ENCODE results near the gene NPIPA7. TPM values are rescaled to one million over a fixed set of nuclear protein-coding genes. Genes with fewer than 3 reads are reported as not detected.
"Not testable (repeated sequence)": the region's sequence is repeated elsewhere in the genome, so short reads cannot be mapped to it uniquely, and the experiment has no call there.

The NPIPA7 gene
- total RNA-seq, 2 donors from 2014 or later, result not detected

DNA sequence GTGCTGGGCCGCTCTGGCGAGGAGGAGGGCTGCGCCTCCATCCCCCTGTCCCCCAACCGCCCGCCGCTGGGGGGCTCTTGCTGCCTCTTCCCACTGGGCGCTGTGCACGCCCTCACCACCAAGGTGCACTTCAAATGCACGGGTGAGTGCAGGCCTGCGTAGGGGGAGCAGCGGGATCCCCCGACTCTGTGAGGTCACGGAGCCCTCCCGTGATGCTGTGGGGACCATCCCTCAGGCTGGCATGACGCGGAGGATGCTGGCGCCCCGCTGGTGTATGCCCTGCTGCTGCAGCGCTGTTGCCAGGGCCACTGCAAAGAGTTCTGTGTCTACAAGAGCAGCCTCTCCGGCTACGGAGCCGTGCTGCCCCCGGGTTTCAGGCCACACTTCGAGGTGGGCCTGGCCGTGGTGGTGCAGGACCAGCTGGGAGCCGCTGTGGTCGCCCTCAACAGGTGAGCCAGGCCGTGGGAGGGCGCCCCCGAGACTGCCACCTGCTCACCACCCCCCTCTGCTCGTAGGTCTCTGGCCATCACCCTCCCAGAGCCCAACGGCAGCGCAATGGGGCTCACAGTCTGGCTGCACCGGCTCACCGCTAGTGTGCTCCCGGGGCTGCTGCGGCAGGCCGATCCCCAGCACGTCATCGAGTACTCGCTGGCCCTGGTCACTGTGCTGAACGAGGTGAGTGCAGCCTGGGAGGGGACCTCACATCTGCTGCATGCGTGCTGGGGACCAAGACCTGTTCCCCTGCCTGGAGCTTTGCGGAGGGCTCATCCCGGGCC, 9.7 kb upstream of the NPIPA7 start:
- intact Hi-C loops (cut with DNase I); H3K27me3 ChIP-seq; ATAC-seq; H3K4me3 ChIP-seq; H3K4me1 ChIP-seq; H3K9me3 ChIP-seq; H3K27ac ChIP-seq; H3K36me3 ChIP-seq (replicated peaks in 1 of 2; ENCODE audit: insufficient read depth in 1 of 2, low read depth in 2 of 2): not testable (repeated sequence)
- DNase-seq, result peak in 2 of 4 donors; percentile 8 to 9
- WGBS, 2 donors, result 55% methylated on average over 8 of the region's 45 CpGs; no CpG with 5 or more reads in 1 of the 2 donors

DNA sequence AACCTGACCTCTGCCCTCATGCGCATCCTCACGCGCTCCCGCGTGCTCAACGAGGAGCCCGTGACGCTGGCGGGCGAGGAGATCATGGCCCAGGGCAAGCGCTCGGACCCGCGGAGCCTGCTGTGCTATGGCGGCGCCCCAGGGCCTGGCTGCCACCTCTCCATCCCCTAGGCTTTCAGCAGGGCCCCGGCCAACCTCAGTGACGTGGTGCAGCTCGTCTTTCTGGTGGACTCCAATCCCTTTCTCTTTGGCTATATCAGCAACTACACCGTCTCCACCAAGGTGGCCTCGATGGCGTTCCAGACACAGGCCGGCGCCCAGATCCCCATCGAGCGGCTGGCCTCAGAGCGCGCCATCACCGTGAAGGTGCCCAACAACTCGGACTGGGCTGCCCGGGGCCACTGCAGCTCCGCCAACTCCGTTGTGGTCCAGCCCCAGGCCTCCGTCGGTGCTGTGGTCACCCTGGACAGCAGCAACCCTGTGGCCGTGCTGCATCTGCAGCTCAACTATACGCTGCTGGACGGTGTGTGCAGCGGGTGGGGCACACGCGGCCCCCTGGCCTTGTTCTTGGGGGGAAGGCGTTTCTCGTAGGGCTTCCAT, 7.7 kb upstream of the NPIPA7 start:
- H3K4me1 ChIP-seq; H3K27me3 ChIP-seq; DNase-seq; H3K36me3 ChIP-seq (replicated peaks in 1 of 2; ENCODE audit: insufficient read depth in 1 of 2, low read depth in 2 of 2); intact Hi-C loops (cut with DNase I); H3K9me3 ChIP-seq; ATAC-seq; H3K27ac ChIP-seq; H3K4me3 ChIP-seq: not testable (repeated sequence)
- whole genome bisulfite sequencing, 2 donors, result 59 to 84% methylated on average over 6 to 10 of the region's 43 CpGs

DNA sequence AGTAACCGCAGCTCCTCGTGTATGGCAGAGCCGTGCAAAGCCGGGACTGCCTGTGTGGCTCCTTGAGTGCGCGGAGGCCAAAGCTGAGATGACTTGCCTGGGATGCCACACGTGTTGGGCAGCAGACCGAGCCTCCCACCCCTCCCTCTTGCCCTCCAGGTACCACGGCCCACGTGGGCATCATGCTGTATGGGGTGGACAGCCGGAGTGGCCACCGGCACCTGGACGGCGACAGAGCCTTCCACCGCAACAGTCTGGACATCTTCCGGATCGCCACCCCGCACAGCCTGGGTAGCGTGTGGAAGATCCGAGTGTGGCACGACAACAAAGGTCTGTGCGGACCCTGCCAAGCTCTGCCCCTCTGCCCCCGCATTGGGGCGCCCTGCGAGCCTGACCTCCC, 4.7 kb upstream of the NPIPA7 start:
- DNase-seq; H3K9me3 ChIP-seq; H3K4me1 ChIP-seq; H3K4me3 ChIP-seq; H3K27me3 ChIP-seq; H3K27ac ChIP-seq; intact Hi-C loops (cut with DNase I); H3K36me3 ChIP-seq (replicated peaks in 1 of 2; ENCODE audit: insufficient read depth in 1 of 2, low read depth in 2 of 2); ATAC-seq: not testable (repeated sequence)
- WGBS, 2 donors, result 68% methylated on average over 5 of the region's 25 CpGs; no CpG with 5 or more reads in 1 of the 2 donors

DNA sequence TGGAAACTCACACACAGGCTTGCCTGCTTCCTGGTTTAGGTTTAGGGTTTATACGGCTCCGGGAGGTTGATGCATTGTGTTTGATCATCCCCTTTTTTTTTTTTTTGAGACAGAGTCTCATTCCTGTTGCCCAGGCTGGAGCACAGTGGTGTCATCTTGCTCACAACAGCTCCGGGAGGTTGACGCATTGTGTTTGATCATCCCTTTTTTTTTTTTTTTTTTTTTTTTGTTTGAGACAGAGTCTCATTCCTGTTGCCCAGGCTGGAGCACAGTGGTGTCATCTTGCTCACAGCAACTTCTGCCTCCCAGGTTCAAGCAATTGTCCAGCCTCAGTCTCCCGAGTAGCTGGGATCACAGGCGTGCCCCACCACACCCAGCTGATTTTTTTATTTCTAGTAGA, 20.7 kb downstream of the NPIPA7 start:
- H3K4me3 ChIP-seq; H3K27ac ChIP-seq; H3K27me3 ChIP-seq; ATAC-seq; DNase-seq; H3K36me3 ChIP-seq (replicated peaks in 1 of 2; ENCODE audit: insufficient read depth in 1 of 2, low read depth in 2 of 2); H3K9me3 ChIP-seq; intact Hi-C loops (cut with DNase I); H3K4me1 ChIP-seq: not testable (repeated sequence)
- WGBS, 2 donors, result no CpG with 5 or more reads among the region's 6 CpGs

DNA sequence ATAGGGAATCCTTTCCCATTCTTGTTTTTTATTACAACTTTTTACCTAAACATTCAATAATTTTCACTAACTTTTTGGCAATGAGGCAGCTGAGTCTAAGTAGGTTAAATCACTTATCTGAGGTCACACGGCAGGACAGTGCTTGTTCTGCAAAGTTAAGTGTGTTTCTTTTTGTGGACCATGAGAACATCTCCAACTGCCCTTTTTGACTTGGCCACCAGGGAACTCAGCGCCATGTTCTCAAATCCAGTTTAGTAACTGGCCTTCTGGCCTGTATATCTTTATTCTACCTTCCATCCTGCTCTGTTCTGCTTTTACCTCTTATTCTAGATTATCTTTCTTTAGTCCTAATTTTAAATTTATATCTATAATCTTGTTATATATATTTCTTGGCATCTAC, 23.4 kb downstream of the NPIPA7 start:
- H3K4me1 ChIP-seq; H3K27ac ChIP-seq; H3K36me3 ChIP-seq (replicated peaks in 1 of 2; ENCODE audit: insufficient read depth in 1 of 2, low read depth in 2 of 2); DNase-seq; H3K4me3 ChIP-seq; intact Hi-C loops (cut with DNase I); H3K9me3 ChIP-seq; ATAC-seq; H3K27me3 ChIP-seq: not testable (repeated sequence)
- no CpG with 5 or more reads among the region's 2 CpGs for WGBS, 2 donors

DNA sequence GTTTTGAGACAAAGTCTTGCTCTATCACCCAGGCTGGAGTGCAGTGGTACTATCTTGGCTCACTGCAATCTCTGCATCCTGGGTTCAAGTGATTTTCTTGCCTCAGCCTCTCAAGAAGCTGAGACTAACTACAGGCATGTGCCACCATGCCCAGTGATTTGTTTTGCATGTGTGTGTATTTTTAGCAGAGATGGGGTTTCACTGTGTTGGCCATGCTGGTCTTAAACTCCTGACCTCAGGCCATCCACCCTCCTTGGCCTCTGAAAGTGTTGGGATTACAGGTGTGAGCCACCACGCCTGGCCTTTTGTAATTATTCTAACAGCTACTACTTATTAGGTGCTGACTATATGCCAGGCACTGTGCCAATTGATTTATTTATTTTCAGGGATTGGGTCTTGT, 25.3 kb downstream of the NPIPA7 start:
- H3K27me3 ChIP-seq; intact Hi-C loops (cut with DNase I); H3K9me3 ChIP-seq; DNase-seq; H3K4me3 ChIP-seq; ATAC-seq; H3K27ac ChIP-seq; H3K36me3 ChIP-seq (replicated peaks in 1 of 2; ENCODE audit: insufficient read depth in 1 of 2, low read depth in 2 of 2); H3K4me1 ChIP-seq: not testable (repeated sequence)
- no CpG with 5 or more reads among the region's 1 CpG for WGBS, 2 donors

DNA sequence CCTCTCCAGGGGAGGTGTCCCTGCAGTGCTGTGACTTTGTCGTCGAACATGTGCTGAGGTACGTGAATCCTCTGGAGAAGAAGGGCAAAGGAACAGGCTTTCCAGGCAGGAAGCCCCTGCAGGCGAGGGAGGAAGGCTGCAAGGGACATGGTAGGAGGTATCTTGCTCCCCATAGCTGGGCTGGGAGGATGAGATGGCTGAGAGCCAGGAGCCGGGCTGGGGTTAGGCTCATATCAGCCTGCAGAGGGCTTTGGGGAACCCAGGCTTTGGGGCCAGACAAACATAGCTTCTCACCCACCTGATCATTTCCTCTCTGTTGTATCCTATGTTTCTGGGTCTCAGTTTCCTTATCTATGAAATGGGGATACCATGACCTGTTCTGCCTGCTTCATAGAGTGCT, 26.5 kb downstream of the NPIPA7 start:
- H3K4me3 ChIP-seq; H3K9me3 ChIP-seq; ATAC-seq; H3K36me3 ChIP-seq (replicated peaks in 1 of 2; ENCODE audit: insufficient read depth in 1 of 2, low read depth in 2 of 2); H3K4me1 ChIP-seq; intact Hi-C loops (cut with DNase I); H3K27ac ChIP-seq; H3K27me3 ChIP-seq; DNase-seq: not testable (repeated sequence)
- no CpG with 5 or more reads among the region's 5 CpGs for WGBS, 2 donors

DNA sequence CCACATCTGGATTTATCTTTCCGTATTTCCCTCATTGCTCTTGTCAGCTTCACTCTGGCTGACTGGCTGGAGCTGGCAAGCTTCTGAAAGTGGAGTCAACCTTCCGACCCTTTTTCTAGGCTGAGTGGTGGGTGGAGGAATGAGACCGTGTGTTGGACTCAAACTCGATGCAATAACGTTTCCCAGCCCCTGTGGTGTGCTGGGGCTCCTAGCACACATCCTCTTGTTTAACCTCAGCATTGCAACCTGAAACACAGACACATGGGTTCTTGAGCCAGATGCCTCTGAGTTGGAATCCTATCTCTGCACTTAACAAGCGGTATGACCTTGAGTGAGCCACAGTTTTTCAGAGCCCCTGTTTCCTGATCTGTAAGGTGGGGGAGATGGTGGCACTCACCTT, 29.5 kb downstream of the NPIPA7 start:
- H3K9me3 ChIP-seq; ATAC-seq; H3K27me3 ChIP-seq; intact Hi-C loops (cut with DNase I); H3K27ac ChIP-seq; DNase-seq; H3K4me3 ChIP-seq; H3K36me3 ChIP-seq (replicated peaks in 1 of 2; ENCODE audit: insufficient read depth in 1 of 2, low read depth in 2 of 2); H3K4me1 ChIP-seq: not testable (repeated sequence)
- no CpG with 5 or more reads among the region's 6 CpGs for WGBS, 2 donors

DNA sequence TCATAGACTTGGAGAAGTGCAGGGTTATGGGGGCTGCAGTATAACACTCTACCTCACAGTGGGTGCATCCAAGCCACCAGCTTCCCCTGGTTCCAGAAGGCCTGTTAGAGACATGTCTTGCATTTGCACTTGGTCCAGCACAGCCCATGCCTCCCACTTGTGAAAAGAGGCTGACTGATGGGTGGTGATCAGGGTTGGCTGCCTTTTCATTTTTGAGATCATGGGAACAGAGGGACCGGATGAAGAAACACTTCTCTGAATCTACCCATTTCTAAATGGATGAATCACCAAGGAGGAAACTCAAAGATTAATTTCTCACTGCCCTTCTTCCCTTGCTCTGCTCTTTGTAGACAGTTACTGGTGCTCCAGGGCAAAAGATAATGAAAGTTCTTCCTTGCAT, 34.8 kb downstream of the NPIPA7 start:
- H3K4me3 ChIP-seq; DNase-seq; H3K4me1 ChIP-seq; intact Hi-C loops (cut with DNase I); H3K36me3 ChIP-seq (replicated peaks in 1 of 2; ENCODE audit: insufficient read depth in 1 of 2, low read depth in 2 of 2); H3K27ac ChIP-seq; H3K27me3 ChIP-seq; H3K9me3 ChIP-seq; ATAC-seq: not testable (repeated sequence)
- WGBS, 2 donors, result no CpG with 5 or more reads among the region's 1 CpG

DNA sequence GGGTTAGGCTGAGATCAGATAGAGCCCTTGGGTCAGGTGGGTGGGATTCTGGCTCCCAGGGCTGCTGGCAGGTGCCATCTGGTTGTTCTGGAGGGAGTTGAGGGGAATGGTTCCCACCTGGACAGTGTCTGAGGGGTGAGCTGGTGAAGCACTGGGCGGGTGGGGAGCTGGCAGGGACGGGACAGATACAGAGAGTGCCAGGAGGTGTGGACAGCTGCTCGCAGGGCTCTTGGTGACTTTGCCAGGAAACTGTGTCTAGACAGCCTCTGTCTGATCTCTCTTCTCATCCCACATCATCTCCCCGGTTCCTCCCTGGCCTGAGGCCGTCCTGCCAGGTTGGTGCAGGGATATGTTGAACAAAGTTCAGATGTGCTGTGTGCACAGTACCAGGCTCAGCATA, 38.1 kb downstream of the NPIPA7 start:
- H3K27me3 ChIP-seq; H3K27ac ChIP-seq; ATAC-seq; H3K4me1 ChIP-seq; DNase-seq; H3K9me3 ChIP-seq; H3K4me3 ChIP-seq; intact Hi-C loops (cut with DNase I); H3K36me3 ChIP-seq (replicated peaks in 1 of 2; ENCODE audit: insufficient read depth in 1 of 2, low read depth in 2 of 2): not testable (repeated sequence)
- no CpG with 5 or more reads among the region's 5 CpGs for WGBS, 2 donors

DNA sequence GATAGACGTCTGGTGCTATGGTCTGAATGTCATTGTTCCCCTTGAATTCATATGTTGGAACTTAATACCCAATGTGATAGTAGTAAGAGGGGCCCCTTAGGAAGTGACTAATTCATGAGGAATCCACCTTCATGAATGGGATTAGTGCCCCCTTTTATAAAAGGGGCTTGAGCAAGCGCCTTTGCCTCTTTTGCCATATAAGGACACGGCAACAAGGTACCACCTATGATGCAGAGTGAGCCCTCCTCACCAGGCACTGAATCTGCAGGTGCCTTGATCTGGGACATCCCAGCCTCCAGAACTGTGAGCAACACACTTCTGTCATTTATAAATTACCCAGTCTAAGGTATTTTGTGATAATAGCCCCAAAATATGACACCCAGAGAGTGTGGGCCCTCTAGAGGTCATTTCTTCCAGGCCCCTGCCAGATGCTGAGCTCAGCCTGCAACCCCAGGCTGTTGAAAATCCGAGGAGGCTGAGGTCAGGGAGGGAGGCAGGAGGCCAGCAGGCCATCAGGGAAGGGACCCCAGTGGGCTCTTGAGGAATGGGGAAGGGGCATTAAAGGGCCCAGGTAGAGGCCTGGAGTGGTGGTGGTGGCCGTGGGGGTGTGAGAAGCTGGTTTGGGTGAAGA, 39.1 kb downstream of the NPIPA7 start:
- H3K4me3 ChIP-seq; H3K27me3 ChIP-seq; H3K4me1 ChIP-seq; H3K27ac ChIP-seq; intact Hi-C loops (cut with DNase I); ATAC-seq; DNase-seq; H3K9me3 ChIP-seq; H3K36me3 ChIP-seq (replicated peaks in 1 of 2; ENCODE audit: insufficient read depth in 1 of 2, low read depth in 2 of 2): not testable (repeated sequence)
- WGBS, 2 donors, result 20% methylated on average over 1 of the region's 5 CpGs; no CpG with 5 or more reads in 1 of the 2 donors

DNA sequence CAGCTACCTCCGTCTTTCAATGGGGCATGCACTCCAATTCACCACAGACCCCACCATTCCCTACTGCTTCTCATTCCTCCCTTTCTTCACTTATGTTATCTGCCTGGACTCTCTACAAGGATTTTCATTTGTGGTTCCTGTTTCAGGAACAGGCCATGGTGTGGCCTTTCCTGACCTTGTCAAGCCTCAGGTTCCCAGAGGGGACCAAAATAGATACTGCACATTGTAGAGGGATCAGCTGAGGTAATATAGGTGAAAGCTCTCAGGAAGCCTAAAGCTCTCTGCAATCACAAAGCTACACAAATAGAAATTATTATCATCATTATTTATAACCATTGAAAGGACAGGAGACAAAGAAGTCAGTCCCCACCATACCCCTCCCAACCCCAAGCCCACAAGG, 41.6 kb downstream of the NPIPA7 start:
- H3K27ac ChIP-seq; ATAC-seq; H3K27me3 ChIP-seq; H3K36me3 ChIP-seq (replicated peaks in 1 of 2; ENCODE audit: insufficient read depth in 1 of 2, low read depth in 2 of 2); DNase-seq; intact Hi-C loops (cut with DNase I); H3K4me1 ChIP-seq; H3K9me3 ChIP-seq; H3K4me3 ChIP-seq: not testable (repeated sequence)
- 0 to 35% methylated on average over 1 of the region's 1 CpG for WGBS, 2 donors

All from body of pancreas (tissue), 4 donors.